Cardiac fibroblast (primary cell): ENCODE results near the gene COTL1.

Experiments
- DNase-seq, 2 donors: peaks; one replicate each; pipeline versions ENCODE4 v3.0.0 to v3.0.0-alpha.2; 2010; ENCODE audit warnings: low read depth in 2 of 2
- H3K4me3 ChIP-seq, 2 donors: replicated peaks in 1 of 2; 1 replicate in 1 of 2; 2 replicates in 1 of 2; pipeline ENCODE4 v1.5.1; 2011; ENCODE audit warnings: low read depth in 2 of 2, low read length in 2 of 2, mild to moderate bottlenecking in 2 of 2, moderate library complexity in 1 of 2
- CTCF ChIP-seq: IDR thresholded peaks from one replicate; pipeline ENCODE4 v1.5.1; 2011; ENCODE audit warnings: low read depth, mild to moderate bottlenecking, low read length, inconsistent platforms

Gene COTL1

GRCh38 chr16:84598360-84598759 is 19.5 kb downstream of the COTL1 start:
- DNase-seq, result no peak
- no peak overlapping the region for H3K4me3 ChIP-seq
- no peak for TF ChIP-seq CTCF

DNA sequence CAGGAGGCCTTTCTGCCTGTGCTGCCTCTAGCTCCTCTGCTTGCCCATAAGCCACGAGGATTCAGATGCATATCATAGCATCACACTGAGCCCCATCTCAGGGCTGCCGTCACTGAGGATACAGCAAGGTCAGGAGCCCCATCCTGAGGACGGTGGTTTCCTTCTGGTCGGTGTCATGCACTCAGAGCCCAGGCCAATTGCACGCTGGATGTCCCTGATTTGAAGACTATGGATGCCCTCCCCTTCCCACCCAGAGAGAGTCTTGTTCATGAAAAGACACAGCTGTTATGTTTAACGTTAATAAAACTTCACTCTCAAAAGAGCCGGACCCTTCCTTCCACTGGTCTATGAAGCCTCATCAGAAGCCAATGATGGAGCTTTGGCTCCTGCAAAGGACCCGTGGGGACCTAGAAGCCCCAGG is 19.9 kb downstream of the COTL1 start:
- no peak for DNase-seq
- no peak overlapping the region for H3K4me3 ChIP-seq
- TF ChIP-seq CTCF, result no peak

GRCh38 chr16:84597528-84597896 is 20.4 kb downstream of the COTL1 start:
- H3K4me3 ChIP-seq, result no peak overlapping the region
- TF ChIP-seq CTCF, result no peak
- no peak for DNase-seq

GRCh38 chr16:84596801-84597527 is 20.9 kb downstream of the COTL1 start:
- H3K4me3 ChIP-seq, result no peak overlapping the region
- no peak for DNase-seq
- no peak for TF ChIP-seq CTCF

DNA sequence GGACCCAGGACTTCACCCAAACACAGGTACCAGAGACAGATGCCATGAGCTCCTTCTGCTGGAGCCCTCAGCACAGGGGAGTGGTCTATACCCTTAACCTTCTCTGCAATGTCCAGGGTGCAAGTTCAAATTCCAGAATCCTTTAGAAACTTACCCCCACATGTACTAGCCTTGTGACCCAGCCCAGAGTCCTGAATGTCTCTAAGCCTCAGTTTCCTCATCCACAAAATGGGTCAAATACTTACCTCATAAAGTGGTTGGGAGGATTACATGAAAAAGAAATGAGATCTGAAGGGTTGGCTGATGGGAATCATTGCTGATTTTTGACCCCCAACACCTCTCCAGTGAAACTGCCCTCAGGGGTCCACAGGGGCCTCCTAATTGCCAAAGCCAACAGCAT is 21.7 kb downstream of the COTL1 start:
- H3K4me3 ChIP-seq, result no peak overlapping the region
- DNase-seq, result no peak
- TF ChIP-seq CTCF, result no peak

DNA sequence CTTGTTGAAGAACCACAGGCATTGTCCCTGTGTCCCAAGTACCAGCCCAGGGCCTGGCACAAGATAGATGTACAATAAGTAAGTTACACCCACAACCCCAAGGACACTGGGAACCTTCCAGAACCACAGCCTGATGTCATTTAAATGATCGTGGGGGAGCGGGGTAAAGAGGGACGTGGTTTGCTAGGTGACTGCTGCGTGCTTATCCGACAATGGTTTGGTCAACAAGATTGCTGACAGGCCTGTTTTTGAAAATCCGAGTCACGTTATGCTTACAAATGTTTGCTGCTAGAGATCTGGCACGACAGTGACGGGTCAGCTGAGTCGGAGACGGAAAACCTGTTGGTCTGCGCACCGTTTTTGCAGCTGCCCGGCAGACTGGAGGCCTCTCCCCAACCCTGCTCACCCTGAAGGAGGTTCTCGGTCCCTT is 22.8 kb downstream of the COTL1 start:
- H3K4me3 ChIP-seq, result no peak overlapping the region

More for the DNA sequence above, 22.8 kb downstream of the COTL1 start:
- no peak for TF ChIP-seq CTCF
- DNase-seq, result no peak
